GM18909 (cell line): Measurements from ENCODE around the gene IFT43.

Source experiments
- ATAC-seq: cut with Tn5 transposase; IDR thresholded peaks from one replicate; pipeline ENCODE4 v1.9.1; 2021; ENCODE audit warnings: mild to moderate bottlenecking; ENCODE audit not compliant: unreplicated experiment, poor library complexity

Gene IFT43

DNA sequence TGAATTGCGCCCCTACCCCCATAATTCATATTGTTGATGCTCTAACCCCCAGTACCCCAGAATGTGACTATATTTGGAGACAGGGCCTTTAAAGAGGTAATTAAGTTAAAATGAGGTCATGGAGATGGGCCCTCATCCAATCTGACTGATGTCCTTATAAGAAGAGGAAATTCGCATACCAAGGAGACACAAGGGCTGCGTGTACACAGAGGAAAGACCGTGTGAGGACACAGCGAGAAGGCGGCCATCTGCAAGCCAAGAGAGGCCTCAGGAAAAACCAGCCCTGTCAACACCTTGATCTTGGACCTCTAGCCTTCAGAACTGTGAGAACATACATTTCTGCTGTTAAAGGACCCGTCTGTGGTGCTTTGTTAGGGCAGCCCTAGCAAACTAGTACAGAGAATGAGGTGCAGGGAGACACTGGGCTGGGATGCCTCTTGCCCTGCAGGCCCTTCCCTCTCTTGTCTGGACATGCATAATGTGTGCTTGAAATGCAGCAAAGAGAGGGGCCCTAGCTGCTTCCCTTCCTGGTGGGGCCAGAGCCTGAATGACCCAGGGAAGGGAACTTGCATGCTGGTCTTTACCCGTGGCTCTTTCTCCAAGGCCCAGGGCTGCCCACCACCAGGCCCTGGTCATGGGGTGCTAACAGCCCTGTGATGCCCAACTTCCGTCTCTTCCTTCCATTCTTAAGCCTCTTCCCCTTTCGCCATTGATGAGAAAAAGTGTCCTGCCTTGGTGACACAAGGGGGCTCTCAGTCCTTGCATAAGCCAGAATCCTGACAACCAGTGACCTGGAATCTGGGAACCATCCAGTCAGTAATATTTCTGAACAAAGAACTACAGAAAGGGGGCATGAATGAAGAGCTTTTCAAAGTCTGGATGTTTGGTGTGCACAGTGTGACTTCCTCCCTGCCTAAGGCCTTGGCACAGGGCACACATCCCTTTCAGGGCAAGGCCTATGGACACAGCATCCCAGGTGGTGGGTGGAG is 116.1 kb downstream of the IFT43 start:
- ATAC-seq, result no peak

DNA sequence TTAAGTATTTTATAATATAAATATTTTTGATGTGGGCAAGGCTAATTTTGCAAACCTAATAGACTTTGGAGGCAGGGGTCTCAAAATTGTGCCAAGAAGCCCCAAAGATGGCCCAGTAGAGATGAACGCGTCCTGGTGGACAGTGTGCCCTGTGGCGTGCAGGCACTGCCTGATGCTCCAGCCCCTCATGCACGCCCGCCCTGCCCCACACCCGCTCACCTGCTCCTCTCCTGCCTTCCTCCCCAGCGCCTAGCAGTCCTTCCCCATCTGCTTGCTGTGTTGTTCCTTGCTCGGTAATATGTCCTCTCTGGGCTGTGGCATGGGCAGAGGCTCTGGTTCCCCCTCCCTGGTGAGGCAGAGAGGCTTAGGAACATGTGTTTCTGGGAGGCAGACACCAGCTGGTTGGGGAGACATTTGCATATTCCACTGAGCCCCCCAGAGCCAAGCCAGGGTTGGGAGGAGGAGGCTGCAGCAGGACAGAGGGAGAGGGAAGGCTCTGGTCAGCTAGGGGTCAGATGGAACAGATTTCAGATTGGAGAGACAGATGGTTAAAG is 119.3 kb downstream of the IFT43 start:
- ATAC-seq, result no peak

DNA sequence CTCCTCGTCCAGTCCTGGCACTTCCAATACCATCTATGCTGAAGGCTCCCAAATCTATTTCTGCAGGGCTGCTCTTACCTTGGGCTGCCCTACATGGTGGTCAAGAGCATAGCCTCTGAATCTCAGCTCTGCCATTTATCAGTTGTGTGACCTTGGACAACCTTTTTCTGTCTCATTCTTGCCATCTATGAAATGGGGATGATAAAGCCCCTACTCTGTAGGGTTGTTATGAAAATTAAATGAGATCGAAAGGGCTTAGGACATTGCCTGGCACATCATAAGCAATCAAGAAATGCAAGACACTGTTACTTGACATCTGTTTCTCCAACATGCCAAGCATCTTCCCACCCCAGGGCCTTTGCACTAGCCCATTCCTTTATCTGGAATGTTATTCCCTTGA is 120.6 kb downstream of the IFT43 start:
- no peak for ATAC-seq

DNA sequence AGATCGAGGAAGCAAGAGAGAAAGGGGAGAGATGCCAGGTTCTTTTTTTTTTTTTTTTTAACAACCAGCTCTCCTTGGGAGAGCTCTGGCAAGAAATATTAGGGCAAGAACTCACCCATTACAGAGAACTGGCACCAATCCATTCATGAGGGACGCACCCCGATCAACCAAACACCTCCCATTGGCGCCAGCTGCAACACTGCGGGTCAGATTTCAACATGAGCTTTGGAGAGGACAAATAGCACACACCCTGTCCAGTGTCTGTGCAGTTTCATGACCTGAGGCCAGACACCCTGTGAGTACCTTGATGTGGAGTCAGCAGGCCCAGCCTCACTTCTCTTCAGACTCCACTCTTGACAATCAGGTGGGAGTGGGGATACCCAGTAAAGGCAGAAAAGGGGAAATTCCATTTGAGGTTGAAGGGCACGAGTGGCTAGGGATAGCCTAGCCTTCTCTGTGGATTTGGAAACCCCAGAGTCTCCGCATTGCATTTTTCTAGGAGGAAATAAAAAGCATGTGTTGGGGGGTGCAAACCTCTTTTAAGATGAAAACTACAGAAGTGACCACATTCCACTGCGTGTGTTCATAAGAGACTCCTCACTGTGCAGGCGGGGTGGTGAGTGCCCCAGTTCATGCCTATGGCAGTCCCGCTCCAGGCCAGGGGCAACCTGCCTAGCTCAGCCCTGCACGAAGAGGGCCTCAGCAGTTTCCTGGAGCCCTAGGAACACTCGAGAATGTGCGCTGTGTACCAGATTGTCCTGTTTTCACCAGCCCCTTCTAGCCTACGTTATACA is 123.7 kb downstream of the IFT43 start:
- ATAC-seq, result no peak

DNA sequence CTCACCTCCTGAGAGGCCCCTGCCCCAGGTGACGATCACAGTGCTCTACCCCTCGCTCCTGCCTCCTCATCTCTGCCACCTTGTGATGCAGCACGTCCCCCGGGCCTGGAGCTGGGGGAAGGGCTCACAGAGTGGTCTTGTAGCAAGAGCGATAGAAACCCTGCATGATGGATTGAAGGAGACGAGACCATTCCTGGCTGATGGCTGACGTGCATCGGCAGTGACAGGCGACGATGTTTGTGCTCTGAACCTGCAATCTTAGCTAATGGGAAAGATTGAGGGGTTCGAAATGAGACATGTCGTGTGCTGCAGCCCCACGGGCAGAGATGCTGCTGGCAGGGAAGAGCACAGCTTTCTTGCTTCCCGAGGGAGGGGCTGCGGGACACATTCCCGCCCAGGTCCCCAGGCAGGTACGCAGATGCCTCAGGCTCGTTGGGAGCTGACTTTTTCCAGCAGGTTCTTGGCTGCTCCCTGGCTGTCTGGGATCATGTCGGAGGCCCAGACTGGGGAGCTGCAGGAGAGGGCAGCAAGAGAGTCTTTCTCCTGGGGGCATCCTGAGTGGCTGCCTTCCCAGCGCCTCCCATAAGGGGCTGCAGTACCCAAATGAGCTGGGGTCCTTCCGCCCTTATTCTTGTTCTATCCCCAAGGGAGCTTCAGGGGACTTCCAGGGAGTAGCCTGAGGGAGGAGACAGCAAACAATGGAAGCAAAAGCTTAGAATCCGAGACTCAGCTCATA is 127.5 kb downstream of the IFT43 start:
- ATAC-seq, result no peak

DNA sequence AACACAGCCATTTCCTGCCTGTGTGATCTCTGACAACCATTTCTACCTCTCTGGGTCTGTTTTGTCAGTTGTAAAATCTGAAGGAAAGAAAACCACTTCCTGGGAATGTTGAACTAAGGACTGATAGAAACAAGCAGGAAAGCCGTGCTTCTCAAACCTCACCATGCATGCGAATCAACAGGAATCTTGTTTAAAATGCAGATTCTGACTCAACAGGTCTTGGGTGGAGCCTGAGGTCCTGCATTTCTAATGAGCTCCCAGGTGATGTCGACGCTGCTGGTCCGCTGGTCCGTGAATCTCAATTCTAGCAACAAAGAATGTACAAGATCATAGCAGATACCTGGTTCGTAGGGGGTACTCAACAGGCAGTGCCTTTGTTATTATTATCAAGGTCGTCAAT is 128.1 kb downstream of the IFT43 start:
- ATAC-seq, result no peak

DNA sequence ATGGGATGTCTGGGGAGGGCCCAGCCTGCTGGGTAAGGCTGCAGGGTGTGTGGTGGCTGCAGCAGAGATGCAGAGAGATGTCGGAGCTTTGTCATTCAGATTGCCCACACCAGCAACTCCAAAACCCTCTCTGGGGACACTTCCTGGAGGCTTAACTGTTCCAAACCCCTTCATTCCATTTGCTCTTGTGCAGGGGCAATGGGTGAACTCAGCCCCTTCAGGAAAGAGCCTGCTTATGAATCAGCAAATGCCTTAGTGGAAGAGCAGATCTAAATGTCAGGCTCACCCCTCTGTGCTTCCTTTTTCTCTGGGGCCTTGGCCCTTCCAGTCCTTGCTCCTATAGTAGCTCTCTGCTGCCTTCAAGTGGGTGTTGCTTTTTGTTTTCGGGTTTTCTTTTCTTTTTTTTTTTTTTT is 129.5 kb downstream of the IFT43 start:
- no peak for ATAC-seq

DNA sequence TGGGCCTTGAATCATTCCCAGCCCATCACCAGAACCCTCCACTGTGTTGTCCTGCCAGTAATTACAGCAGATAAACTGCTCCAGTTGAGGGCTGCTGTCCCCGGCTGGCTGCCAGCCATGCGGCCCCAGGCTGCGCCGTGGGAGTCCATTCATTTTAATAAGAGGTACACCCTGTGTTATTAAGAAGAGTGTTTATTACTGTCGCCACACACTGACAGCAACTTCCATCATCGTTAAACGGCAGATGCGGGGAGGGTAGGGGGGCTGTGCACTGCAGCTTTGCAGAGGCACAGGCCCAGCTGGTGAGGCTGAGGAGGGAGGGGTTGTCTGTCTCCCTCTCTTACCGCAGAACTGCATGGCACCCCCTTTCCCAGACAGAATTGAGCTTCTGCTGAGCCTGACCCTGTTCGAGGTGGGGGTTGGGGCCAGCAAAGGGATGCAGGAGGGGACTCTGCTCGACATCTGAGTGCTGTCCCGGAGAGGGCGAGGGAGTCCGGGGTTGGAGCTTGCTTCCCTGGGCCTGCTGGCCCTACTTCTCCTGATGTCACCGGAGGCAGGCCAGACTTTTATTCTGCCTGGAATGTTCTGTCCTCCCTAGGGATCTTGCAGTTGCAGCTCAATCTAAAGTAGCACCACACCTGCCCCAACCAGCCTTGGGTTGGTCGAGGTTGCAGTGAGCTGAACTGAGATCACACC is 132.4 kb downstream of the IFT43 start:
- ATAC-seq, result no peak

DNA sequence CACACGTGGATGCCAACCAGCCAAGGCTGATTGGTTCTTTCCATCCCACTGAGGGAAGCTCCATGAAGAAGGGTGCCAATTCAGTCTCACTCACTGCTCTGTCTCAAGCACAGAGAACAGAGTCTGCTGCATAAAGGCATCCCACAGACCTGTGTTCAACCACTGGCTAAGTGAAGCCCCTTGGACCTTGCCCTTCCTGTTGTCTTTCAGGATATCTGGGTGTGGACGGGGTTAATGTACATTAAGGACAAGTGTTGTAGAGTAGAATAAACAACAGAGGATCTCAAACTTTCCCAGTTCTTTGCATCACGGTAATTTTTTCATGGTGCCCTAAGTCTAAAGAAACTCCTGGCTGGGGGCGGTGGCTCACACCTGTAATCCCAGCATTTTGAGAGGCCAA is 133.0 kb downstream of the IFT43 start:
- ATAC-seq, result no peak

DNA sequence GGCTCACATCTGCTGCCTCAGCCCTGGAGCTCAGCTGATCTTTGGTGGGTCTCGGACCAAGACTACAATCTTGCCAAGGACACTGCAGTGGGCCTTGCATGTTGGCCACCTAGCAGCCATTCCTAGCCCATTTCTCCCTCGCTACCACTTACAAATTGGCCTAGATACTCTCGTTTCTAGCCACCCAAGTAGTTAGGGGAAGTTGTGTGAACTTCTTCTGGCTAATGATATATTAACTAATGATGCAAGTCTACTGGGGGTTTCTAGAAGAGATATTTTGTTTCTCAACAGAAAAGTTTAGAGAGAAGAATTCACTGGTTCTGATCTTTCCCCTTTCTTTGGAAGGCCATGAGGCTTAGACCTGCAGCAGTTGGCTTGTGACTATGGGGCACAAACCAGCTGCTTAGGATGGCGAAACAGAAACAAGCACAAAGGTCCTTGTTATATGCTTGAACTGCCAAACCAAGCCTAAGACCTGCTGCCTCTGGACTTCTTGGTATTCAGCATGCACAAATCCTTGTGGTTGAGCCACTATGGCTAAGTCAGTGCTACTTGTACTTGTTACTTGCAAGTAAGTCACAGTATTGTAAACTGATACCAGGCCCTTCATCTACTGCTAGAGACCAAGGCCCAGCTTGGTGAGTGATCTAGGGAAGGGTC is 135.7 kb downstream of the IFT43 start:
- ATAC-seq, result peak; percentile 63

DNA sequence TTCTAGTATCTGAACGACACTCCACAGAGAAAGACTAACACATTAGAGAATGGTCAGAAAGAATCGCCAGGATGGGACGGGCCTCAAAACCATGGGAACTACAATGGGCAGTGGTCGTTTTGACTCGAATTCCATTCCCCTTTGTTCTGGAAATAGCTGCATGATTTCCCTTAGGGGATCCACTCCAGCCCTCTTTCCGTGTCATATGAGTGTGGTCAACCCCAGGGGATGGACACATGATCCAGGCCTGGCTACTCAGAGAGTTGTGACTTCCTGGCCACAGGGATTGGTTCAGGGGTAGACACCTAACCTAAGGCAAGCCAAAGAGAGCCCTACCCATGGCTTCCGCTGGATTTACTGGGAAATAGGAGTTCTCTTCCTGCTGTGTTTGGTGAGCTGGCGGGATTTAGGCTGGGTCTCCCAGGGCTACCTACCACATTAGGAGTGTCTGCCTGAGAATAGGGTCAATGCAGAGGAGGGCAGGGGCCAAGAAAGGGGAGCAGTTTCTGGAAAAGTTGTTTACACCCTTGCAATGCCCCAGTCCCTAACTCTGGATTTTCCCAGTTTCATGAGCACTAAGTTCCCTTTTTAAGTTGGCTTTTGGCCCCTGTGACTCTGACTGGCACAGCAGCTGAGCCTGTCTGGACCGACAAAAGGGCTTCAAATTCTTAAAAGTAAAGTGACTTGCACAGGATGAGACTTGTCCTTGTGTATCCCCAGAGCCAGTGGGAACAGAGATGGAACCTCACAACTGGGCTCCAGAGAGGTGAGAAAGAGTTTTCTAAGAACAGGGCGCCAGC is 138.1 kb downstream of the IFT43 start:
- no peak for ATAC-seq

DNA sequence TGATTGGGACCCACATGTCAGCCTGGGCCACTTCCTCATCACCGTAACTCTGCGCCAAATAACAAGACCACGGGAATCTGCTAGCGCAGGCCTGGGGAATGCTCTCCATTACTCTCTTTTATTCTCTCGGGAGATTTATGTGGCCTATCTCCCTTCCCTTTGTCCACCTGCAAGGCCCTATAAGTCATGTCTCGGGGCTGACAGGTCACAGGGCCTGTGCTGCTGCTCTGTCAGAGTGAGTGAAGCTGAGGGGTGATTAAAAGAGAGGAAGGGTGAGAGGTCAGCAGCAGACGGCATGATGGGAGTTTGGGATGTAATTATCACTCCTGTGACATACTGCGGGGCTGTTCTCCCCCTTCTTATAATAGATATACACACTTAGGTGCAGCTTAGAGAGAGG is 139.9 kb downstream of the IFT43 start:
- ATAC-seq, result no peak

DNA sequence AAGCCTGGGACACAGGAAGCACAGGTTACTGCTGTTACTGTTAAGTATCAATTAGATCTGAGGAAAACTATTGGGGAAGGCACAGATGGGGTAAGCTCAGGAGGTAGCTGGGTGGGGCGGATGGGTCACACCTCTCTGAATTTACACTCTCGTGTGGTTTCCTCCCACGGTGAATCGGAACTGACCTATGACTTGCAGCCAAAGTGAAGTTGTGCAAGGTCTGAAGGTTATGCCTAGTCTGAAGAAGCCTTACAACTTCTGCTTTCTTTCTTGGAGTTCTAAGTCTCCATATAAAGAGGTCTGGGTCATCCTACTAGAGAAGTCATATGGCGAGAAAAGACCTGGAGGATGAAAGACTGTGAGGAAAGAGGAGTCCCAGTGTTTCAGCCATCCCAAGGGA is 140.5 kb downstream of the IFT43 start:
- no peak for ATAC-seq

DNA sequence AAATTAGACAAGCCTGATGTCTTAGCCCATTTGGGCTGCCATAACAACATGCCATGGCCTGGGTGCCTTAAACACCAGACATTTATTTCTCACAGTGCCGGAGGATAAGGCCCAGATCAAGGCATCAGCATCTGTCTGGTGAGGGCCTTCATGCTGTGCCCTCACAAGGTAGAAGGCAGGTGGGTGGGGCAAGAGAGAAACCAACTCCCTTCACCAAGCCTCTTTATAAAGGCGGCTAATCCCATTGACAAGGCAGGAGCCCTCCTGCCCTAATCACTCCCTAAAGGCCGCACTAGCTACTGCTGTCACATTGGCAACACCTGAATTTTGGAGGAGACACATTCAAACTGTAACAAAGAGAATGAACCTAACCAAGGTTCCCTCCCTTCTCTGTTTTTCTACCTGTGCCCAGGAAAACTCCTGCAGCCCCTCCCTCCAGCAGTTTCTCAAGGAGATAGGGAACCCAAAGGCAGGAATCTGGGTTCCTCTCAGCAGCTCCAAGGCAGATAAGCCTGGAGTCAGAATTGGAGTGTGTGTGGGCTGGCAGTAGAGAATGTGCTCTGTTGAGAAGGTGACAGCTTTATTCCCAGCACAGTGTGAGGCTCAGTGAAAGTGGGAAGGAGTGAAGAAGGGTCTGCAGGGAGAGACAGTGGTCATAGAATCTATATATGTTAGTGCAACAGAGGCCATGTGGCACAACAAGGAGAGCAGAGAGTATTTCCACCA is 144.5 kb downstream of the IFT43 start:
- no peak for ATAC-seq

DNA sequence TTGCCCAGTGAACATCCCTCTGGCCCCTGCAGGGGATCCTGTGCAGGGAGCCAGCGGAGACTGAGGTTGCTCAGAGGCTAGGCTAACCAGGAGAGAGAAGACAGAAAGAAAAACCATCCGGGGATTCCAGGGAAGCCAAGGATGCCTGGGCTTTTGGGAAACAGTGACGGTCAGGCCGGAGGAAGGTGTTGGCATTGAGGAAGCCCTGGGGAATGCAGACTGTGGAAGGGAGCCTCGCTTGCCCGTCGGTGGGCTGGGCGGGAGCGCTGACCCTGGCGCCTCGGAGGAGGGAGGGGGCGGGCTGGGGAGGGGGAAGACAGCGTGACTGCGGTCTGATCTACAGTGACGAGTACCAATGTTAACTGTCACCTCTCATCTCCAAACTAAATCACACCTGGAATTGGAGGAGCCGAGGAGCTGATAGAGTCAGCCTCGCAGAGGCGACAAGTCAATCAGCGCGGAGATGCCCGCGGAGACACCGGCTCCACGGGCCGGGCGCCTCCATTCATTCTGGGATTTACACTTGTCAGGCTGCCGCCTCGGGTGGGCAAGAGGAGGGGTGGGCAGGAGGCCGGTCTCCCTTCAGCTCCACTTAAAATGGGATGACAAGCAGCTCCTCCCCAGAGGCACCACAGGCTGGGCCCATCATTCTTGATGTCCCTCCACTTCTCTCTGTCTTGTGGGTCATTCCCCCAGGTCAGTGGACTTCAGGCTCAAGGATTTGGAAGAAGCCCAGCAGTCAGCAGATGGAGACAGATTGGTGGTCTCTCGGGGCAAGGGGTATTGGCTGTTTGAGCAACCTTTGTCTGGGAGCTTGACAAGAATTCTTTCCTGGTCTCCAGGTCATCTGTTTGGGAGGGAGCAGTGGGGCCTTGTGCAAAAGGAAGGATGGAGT is 145.8 kb downstream of the IFT43 start:
- no peak for ATAC-seq

DNA sequence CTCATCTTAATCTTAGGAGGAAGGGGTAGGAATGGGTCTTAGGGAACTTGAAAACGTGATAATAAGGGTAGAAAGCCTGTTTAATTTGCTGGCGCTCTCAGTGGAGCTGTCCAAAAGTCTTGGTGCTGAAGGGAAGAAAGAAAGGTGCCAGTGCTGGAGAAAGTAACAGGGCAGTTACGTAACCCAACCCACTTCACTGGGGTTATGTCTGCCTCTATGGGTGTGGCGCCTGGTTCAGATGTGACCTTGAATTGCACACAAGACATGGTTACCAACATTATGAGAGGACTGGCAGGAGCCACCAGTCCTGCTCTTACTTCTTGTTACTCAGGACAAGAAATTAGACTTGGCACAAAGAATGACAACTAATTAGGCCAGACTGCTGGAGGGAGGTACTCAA is 147.5 kb downstream of the IFT43 start:
- no peak for ATAC-seq
